HG03039 (cell line): ENCODE measurements around the gene SMAD5.

ENCODE experiments used
- ATAC-seq: cut with Tn5 transposase; IDR thresholded peaks from one replicate; pipeline ENCODE4 v1.9.1; 2021; ENCODE audit warnings: mild to moderate bottlenecking, moderate library complexity; ENCODE audit not compliant: unreplicated experiment

Gene SMAD5

DNA sequence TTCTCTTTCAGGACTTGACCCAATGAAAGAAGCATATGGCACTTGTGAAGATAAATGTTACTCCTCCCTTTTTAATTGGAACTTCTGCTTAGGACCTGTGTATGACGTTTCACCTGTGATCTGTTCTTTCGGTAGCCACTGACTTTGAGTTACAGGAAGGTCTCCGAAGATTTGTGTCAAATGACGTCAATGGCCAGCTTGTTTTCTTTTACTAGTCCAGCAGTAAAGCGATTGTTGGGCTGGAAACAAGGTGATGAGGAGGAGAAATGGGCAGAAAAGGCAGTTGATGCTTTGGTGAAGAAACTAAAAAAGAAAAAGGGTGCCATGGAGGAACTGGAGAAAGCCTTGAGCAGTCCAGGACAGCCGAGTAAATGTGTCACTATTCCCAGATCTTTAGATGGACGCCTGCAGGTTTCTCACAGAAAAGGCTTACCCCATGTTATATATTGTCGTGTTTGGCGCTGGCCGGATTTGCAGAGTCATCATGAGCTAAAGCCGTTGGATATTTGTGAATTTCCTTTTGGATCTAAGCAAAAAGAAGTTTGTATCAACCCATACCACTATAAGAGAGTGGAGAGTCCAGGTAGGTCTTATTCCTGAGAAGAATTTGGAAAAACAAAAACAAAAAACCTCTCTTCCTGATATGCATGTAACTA is 21.1 kb downstream of the SMAD5 start:
- no peak for ATAC-seq

DNA sequence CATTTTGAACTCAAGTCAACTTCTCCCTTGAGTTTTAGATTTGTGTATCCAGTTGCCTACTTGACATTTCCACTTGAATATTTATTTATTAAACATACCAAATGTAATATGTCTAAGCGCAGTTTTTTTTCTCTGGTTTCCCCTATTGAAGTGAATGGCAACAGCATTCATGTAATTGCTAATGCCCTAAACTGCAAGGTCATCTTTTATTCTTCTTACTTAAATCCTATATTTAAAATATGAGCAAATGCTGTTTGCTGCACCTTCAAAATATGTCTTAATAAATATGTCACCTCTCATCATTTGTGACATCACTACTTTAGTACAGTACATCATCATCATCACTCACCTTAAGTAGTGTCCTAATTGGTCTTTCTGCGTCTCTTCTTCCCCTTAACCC is 22.4 kb downstream of the SMAD5 start:
- ATAC-seq = no peak

DNA sequence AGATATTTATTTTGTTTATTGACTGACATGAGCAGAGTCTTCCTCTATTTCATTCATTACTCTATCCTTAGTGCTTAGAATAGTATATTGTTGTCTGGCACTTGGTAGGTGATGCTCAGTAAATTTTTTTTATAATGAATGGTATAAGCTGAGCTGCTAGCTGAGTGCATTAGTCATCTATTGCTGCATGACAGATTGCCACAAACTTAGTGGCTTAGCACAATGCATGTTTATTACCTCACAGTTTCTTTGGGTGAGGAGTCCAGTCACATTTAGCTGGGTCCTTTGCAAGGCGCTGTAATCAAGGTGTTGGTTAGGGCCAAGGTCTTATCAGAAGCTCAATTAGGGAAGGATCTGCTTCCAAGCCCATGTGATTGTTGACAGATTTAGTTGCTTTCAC is 23.1 kb downstream of the SMAD5 start:
- no peak for ATAC-seq

DNA sequence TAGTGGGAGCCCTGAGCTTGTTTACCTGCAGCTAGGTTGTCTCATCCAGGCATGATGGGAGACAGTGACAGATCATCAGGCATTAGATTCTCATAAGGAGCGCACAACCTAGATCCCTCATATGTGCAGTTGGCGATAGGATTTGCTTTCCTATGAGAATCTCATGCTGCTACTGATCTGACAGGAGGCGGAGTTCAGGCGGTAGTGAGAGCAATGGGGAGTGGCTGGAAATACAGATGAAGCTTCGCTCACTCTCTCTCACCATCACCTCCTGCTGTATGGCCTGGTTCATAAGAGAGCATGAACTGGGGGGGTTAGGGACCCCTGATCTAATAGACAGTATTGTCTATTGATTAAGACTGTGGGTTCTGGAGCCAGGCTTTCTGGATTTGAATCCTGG is 24.9 kb downstream of the SMAD5 start:
- no peak for ATAC-seq

DNA sequence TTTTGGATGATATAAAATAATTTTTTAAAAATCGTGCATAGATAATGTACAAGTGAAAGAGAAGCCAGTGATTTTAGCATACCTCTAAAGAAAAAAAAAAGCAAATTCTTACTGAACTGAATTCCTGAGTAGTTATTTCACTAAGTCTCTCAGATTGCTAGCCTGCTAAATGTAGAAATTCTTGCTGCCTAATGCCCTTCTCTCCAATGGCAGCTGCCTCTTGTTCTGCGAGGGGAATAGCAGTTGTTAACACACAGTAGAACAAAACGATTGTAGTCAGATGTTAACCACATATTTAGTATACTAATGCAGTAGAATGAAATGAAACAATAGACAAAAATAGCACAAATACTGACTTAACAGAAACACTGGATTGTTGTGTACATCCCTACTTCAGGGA is 26.8 kb downstream of the SMAD5 start:
- no peak for ATAC-seq

DNA sequence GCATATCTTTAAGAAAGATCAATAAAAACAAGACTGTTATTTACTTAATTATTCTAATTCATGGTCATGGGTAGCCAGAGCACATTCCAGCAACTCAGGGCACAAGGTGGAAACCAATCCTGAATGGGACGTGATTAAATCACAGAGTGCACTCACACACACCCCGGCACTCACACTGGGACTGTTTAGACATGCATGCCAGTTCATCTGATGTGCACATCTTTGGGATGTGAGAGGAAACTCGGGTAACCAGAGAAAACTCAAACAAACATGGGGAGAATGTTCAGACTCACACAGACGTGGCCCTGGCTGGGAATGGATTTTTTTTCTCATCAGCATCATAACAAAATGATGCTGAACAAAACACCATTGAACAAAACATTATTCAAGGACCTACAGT is 29.4 kb downstream of the SMAD5 start:
- ATAC-seq = no peak

DNA sequence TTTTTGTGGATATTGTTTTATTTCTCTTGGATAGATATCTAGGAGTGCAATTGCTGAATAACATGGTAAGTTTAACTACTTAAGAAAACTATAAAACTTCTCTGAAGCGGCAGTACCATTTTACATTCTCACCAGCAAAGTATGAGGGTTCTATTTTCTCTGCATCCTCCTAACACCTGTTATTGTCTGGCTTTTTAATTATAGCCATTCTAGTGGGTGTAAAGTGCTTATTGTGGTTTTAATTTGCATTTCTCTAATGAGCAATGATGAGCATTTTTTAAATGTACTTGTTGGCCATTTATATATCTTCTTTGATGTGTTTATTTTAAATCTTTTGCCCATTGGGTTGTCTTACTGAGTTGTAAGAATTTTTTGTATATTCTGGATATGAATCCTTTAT is 31.6 kb downstream of the SMAD5 start:
- no peak for ATAC-seq

DNA sequence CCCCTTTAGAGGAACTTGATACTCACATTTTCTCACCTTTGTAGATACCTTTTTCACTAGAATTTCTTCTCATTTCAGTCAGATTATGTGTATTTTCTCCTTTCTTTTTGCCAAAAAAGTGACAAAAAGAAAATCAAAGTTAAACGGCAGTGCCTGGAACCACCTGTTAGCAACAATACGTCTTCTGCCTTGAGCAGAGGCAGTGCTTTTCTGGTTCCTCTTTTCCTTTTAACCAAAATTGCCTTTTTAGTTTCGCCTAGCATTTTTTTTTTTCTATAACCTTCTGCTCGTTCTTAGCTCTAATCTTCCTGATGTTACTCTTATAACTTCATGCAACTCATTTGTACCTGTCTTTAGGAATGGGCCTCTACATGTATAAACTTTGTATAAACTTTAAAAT is 34.3 kb downstream of the SMAD5 start:
- ATAC-seq = peak; percentile 61

DNA sequence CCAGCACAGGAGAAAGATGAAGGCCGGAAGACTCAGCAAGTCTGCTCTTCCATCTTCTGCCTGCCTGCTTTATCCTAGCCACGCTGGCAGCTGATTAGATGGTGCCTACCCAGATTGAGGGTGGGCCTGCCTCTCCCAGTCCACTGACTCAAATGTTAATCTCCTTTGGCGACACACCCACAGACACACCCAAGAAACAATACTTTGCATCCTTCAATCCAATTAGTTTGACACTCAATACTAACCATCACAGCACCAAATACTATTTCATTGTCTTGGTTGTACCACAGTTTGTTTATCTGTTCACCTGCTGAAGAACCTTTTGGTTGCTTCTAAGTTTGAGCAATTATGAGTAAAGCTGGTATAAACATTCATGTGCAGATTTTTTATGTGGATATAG is 36.6 kb downstream of the SMAD5 start:
- ATAC-seq = no peak

DNA sequence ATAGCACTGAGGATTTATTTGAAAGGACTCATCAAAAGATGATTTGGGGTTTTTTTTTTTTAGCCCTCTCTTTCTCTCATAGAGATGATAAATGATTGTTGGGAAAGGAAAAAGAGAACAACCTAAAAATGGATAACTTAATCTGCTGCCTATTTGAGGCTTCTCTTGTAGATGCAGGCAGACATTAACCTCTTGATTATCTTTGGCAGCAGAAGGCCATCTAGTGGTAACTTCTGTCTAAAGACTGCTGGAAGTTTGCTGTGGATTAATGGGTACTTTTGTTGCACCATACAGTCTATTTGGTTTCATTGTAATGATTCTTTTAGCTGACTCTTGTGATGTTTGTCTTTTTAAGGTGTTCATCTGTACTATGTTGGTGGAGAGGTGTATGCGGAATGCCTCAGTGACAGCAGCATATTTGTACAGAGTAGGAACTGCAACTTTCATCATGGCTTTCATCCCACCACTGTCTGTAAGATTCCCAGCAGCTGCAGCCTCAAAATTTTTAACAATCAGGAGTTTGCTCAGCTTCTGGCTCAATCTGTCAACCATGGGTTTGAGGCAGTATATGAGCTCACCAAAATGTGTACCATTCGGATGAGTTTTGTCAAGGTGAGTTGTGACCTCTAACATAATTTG is 41.5 kb downstream of the SMAD5 start:
- ATAC-seq = no peak

DNA sequence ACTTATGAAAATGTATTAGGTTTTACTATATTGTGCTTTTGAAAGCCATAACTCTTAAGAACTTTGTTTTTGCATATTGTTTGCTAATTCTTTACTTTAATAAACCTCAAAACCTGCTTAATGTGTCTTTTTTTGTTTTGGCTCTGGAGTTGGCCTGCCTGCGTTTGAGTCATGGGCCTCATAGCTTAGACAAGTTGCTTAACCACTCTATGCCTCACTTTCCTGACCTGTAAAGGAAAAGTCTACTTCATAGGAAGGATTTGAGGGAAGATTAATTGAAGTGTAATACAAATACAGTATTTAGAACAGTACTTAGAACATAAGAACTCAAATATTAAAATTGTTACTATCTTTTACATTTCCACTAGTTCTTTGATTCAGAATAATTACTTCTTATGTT is 50.0 kb downstream of the SMAD5 start:
- ATAC-seq = no peak

DNA sequence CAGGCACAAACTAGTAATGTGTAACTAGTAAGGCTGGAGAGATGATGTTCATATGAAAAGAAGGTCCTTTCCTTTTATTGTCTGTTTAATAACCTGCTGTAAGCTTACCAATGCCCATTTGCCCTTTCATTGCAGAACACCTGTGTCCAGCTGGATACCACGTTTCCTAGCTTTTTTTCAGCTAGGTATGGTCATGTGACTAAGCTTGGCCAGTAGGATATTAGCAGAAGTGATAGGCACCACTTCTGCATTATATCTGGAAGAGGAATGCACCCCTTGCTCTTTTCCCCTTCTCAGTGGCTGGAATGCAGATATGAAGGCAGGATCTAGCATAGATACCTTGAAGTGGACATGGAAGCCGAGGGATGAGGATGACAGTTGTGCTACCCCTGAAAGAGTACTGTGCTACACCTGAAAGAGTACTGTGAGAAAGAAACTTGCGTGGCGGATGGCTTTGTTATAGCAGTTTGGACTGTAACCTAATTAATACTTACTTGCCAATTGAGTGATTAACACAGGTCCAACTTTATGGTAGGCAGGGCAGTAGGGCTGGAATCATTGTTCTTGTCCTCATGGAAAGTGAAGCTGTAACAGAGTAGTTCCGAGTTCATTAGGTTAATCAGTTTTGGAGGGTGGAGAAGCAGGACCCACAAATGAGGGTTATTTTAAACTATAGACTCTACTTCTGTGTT is 53.5 kb downstream of the SMAD5 start:
- ATAC-seq = no peak

DNA sequence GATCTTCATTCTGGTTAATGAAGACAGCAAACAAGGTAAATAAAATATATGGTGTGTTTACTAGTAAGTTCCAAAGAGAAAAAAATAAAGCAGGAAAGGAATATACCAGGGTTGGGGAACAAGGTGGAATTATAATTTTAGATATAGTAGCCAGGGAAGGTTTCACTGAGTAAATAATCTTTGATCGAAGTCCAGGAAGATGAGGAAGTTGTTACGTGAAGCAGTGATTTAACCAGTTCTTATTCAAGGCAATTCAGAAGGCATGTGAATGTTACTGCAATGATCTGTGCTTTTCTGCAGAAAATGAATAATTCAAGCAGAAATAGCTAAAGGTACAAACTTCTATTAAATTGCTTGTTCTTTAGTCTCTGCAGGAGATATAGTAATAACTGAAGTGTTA is 54.2 kb downstream of the SMAD5 start:
- no peak for ATAC-seq

DNA sequence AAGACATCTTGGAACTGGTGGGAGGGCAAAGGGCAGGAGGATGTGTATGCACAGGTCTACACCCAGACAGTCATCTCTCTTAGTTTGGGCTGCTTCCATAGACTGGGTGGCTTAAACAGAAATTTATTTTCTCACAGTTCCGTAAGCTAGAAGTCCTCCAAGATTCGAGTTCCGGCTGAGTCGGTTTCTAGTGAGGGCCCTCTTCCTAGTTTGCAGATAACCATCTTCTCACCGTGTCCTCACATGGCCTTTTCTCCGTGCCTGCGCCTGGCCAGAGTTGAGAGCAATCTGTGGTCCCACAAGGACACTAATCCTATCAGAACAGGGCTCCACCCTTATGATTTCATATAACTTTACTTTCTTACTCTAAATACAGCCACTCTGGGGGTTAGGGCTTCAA is 56.2 kb downstream of the SMAD5 start:
- no peak for ATAC-seq

DNA sequence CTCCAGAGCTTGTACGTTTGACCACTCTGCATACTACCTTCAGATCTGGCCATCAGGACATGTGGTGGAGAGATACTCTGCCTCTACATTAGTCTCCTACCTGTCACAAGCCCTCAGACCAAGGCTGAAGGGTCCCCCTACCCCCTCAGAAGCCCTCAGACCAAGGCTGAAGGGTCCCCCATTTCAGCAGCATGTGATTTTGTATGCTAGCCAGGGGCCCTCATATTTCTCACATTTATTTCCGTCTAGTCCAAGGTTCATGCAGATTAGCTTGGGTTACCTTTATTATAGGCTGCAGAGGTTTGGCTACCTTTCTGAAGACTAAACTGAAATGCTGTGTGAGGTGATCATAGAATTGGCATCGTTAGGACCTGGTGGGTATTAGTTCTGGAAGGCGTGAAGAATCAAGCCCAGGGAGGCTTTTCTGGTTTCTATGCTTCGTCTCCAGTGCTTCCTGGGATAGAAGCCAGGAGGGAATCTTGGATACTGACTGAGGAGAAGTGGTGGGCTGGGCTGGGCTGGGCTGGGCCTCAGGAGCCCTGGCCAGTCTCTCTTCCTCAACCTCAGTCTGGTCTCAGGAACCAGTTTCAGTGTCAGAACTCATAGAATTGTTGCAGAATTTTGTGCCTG is 57.6 kb downstream of the SMAD5 start:
- ATAC-seq = no peak

DNA sequence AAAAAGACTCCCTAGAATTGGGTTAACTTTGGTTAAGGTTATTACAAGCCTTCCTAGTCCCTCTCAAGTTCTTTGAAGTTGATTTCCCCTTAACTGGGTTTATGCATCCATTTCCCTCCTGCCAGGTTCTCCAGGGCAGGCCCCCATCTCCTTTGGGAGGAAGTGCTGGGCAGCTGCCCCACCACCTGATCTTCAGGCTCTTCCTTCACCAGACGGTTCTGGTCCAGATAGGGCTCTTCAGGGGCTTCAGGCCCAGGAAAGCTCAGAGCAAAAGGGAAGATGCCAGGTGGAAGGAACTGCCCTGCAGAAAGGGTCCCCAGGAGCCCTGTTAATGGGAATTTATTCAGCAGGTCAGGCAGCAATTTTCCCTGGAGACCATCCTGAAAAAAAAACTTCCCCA is 58.3 kb downstream of the SMAD5 start:
- ATAC-seq = no peak

DNA sequence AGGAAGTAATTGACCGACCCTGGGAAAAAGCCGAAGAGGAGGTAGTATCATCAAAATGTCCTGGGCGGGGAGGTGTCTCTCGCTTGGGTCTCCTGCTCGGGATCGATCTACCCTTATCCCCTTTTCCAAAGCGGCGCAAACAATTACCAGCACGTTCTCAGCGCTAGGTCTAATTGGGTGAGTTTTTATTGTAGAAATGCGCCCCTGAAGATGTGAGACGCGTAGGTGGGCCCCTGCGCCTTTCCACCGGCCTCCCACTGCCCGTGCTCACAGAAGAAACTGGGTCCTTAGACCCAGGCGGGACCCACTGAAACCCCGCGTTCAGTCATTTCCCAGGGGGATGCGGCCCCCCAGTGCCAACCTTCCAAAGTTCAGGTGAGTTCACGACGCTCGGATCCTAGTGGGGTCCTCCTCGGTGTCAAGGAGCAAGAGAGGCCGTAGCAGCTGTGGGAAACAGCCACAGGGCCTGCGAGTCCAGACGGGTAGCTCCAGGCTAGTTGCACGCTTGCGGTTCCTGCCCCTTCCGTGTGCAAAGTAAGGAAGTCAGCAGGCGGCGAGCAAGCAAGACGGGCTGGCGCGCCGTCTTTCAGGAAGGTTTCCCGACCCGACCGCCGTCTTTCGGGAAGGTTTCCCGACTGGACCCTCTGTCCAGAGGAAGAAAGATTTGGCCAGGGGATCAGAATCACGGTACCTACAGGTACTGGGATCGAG is 58.8 kb downstream of the SMAD5 start:
- no peak for ATAC-seq

DNA sequence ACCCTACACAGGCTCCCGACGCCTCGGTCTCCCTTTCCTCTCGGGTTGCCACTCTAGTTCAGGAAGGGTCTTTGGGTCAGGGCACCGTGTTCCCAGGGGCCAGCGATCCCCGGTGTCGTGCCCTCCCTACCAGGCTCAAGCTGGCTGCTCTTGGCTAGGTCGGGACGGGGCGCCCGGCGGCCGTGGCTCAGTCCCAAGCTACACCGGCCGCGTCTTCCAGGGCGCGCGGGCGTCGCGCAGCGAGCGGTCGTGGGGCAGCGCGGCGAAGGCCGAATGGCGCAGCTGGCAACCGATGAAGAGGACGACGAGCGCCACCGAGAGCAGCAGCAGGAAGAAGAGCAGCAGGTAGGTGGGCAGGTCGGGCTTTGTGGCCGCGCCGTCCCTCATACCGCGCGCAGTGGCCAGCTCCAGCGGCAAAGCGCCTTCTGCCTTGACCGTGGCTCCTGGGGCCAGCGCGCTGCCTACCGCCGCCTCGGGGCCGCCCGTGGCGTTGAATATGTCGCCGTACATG is 59.4 kb downstream of the SMAD5 start:
- ATAC-seq = no peak

DNA sequence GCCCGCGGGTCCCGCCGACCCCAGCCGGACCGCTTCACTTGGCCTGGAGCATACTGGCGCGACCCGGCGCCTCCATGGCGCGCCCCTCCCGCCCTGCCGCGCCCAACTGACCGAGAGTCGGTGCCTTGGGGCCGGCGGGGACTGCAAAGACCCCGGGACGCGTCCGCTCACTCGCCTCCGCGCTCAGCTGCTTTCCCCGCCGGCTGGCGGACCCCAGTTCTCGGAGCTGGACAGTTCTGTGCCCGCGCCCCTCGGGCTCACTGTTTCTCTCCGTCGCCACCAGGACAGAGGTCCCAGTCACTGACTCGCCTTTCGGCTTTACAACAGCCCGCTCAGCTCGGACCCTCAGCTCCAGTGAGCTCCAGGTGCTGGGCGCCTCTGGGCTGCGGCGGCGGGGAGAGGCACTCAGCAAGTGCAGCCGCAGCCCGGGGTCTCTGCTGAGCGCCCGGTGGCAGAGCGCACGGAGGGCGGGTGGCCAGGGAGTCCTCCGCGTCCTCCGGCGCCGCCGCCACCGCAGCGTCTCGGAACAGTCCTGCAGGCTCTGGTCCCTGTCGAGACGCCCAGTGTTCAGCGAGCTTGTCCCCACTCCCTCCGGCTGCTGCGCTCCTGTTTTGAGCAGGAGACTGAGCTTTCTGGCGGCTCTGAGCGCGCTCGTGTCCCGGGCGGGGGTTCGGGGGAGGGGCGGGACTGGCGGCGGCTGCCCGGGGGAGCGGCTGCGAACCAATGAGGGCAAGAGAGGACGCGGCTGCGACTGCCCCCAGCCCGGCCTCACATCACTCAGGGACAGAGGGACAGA is 60.1 kb downstream of the SMAD5 start, which contains the start of gene SMIM32:
Gene SMIM32 (minus strand): TSS at position 637 of the 796 bp plus-strand sequence. CDS start 638 bp downstream, outside the sequence.
- no peak for ATAC-seq

DNA sequence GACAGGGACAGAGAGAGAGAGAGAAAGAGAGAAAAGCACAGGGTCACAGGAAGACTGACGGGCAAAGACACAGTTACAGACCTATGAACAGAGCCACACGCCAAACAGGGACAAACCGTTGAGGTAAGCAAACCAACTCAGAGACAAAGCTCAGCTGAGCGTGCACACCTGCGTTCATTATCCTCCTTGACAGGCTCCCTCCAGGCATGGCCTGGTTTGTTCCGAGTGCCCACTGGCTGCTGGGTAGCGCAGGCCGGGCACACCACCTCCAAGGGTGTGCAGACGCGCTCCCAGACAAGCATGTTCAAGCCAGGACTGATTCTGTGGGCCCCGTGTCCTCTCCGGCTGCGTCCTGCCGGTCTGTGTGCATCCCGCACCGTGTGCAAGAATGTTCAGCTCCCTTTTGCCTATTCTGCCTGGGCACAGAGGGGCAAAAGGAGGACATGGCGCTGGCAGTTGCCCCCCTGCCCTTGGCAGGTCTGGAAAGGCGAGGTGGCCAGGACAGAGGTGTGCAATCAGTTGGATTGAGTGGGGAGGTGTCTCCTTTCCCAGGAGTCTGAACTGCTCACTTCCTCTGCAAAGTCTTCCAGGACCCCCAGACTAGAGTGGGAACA is 60.8 kb downstream of the SMAD5 start:
- no peak for ATAC-seq
